Measurements from ENCODE around the gene PLEKHN1. TPM values are rescaled to one million over a fixed set of nuclear protein-coding genes. Genes with fewer than 3 reads are reported as not detected.

Gene PLEKHN1
- total and polyA plus RNA-seq, 3 experiments from 2014 or later: 0.49 to 3.5 (median 2.7) TPM

GRCh38 chr1:951364-951763 lies 14.9 kb upstream of the PLEKHN1 start:
- no peak overlapping the region for H3K27ac ChIP-seq (ENCODE audit: low read depth, low read length)
- Mint-ChIP-seq H3K27me3 (no peaks in the 10 kb centered on the region), H3K4me1 (peaks cover 1 to 5% (median 4%) of the 10 kb centered on the region in 3 donors), H3K4me3 (no peak overlapping the region), H3K9me3 (no peaks in the 10 kb centered on the region), H3K36me3 (peaks cover 17 to 90% (median 17%) of the 10 kb centered on the region in 3 donors), H3K27ac (no peak overlapping the region)
- POLR2A ChIA-PET: no interaction called here
- no peaks in the 10 kb centered on the region for H3K4me1 ChIP-seq (ENCODE audit: insufficient read depth, low read length)
- CTCF ChIA-PET: no interaction called here
- no peak overlapping the region for H3K4me3 ChIP-seq (ENCODE audit: low read length)
- no peaks in the 10 kb centered on the region for H3K9me3 ChIP-seq (ENCODE audit: low read length)
- peaks cover 60% of the 10 kb centered on the region for H3K36me3 ChIP-seq (ENCODE audit: insufficient read depth, low read length)
- no peak for DNase-seq
- no peaks in the 10 kb centered on the region for H3K27me3 ChIP-seq (ENCODE audit: insufficient read depth, low read length, poor library complexity, severe bottlenecking)

GRCh38 chr1:952201-952600 lies 14.1 kb upstream of the PLEKHN1 start:
- Histone ChIP-seq H3K4me3 (ENCODE audit: low read length) (no peak overlapping the region), H3K27ac (ENCODE audit: low read depth, low read length) (no peak overlapping the region), H3K27me3 (ENCODE audit: insufficient read depth, low read length, poor library complexity, severe bottlenecking) (no peaks in the 10 kb centered on the region), H3K4me1 (ENCODE audit: insufficient read depth, low read length) (peaks cover 2% of the 10 kb centered on the region), H3K9me3 (ENCODE audit: low read length) (no peaks in the 10 kb centered on the region), H3K36me3 (ENCODE audit: insufficient read depth, low read length) (peaks cover 65% of the 10 kb centered on the region)
- CTCF ChIA-PET: interaction anchor here (1.1 kb wide), 1 partner anchor 11 kb away, joined by 4 read pairs; no protein-coding TSS in a partner anchor
- Mint-ChIP-seq H3K4me1 (peaks cover 5 to 9% (median 5%) of the 10 kb centered on the region in 3 donors), H3K27ac (no peak overlapping the region), H3K36me3 (peaks cover 14 to 93% (median 17%) of the 10 kb centered on the region in 3 donors), H3K9me3 (no peaks in the 10 kb centered on the region), H3K27me3 (no peaks in the 10 kb centered on the region), H3K4me3 (no peak overlapping the region)
- no peak for DNase-seq
- POLR2A ChIA-PET: no interaction called here

- ChIA-PET CTCF (interaction anchor here (1.1 kb wide), 1 partner anchor 11 kb away, joined by 4 read pairs; no protein-coding TSS in a partner anchor), POLR2A (no interaction called here)
- no peak overlapping the region for H3K4me3 ChIP-seq (ENCODE audit: low read length)
- DNase-seq: no peak
- Mint-ChIP-seq H3K27ac (no peak overlapping the region), H3K36me3 (peaks cover 13 to 93% (median 19%) of the 10 kb centered on the region in 3 donors), H3K27me3 (peaks cover 0 to under 1% of the 10 kb centered on the region in 2 donors), H3K4me1 (peaks cover 9 to 13% (median 9%) of the 10 kb centered on the region in 3 donors), H3K4me3 (no peak overlapping the region), H3K9me3 (no peaks in the 10 kb centered on the region)
- H3K4me1 ChIP-seq (ENCODE audit: insufficient read depth, low read length): peaks cover 6% of the 10 kb centered on the region
- H3K36me3 ChIP-seq (ENCODE audit: insufficient read depth, low read length): peaks cover 65% of the 10 kb centered on the region
- H3K27me3 ChIP-seq (ENCODE audit: insufficient read depth, low read length, poor library complexity, severe bottlenecking): no peaks in the 10 kb centered on the region
- no peak overlapping the region for H3K27ac ChIP-seq (ENCODE audit: low read depth, low read length)
- no peaks in the 10 kb centered on the region for H3K9me3 ChIP-seq (ENCODE audit: low read length)
These were observed 13.7 kb upstream of the PLEKHN1 start for GRCh38 chr1:952603-953002.

GRCh38 chr1:953524-954320 lies 12.6 kb upstream of the PLEKHN1 start:
- Mint-ChIP-seq H3K9me3 (no peaks in the 10 kb centered on the region), H3K4me1 (peaks cover 18 to 21% (median 18%) of the 10 kb centered on the region in 3 donors), H3K27me3 (peaks cover 0 to 2% of the 10 kb centered on the region in 2 donors), H3K27ac (no peak overlapping the region), H3K36me3 (peaks cover 13 to 90% (median 20%) of the 10 kb centered on the region in 3 donors), H3K4me3 (peak overlapping the region in 1 of 7 donors; percentile 27)
- Histone ChIP-seq H3K27me3 (ENCODE audit: insufficient read depth, low read length, poor library complexity, severe bottlenecking) (no peaks in the 10 kb centered on the region), H3K9me3 (ENCODE audit: low read length) (no peaks in the 10 kb centered on the region), H3K4me3 (ENCODE audit: low read length) (no peak overlapping the region), H3K27ac (ENCODE audit: low read depth, low read length) (no peak overlapping the region), H3K36me3 (ENCODE audit: insufficient read depth, low read length) (peaks cover 65% of the 10 kb centered on the region), H3K4me1 (ENCODE audit: insufficient read depth, low read length) (peaks cover 17% of the 10 kb centered on the region)
- DNase-seq: no peak
- POLR2A ChIA-PET: interaction anchor here (1.3 kb wide), 1 partner anchor 12 kb away, joined by 8 read pairs; no protein-coding TSS in a partner anchor
- CTCF ChIA-PET: no interaction called here

- peaks cover 13 to 79% (median 16%) of the 10 kb centered on the region in 3 donors for H3K36me3 Mint-ChIP-seq
- peaks cover 58% of the 10 kb centered on the region for H3K36me3 ChIP-seq (ENCODE audit: insufficient read depth, low read length)
- CTCF ChIA-PET: no interaction called here
These were observed 11.4 kb upstream of the PLEKHN1 start for GRCh38 chr1:954927-955326.

GRCh38 chr1:955474-955873 lies 10.8 kb upstream of the PLEKHN1 start:
- no peak for DNase-seq
- ChIA-PET CTCF (no interaction called here), POLR2A (interaction anchor here (1.3 kb wide), 1 partner anchor 14 kb away, joined by 8 read pairs; no protein-coding TSS in a partner anchor)
- Histone ChIP-seq H3K4me3 (ENCODE audit: low read length) (no peak overlapping the region), H3K36me3 (ENCODE audit: insufficient read depth, low read length) (peaks cover 52% of the 10 kb centered on the region), H3K27ac (ENCODE audit: low read depth, low read length) (no peak overlapping the region), H3K4me1 (ENCODE audit: insufficient read depth, low read length) (peaks cover 21% of the 10 kb centered on the region), H3K27me3 (ENCODE audit: insufficient read depth, low read length, poor library complexity, severe bottlenecking) (no peaks in the 10 kb centered on the region), H3K9me3 (ENCODE audit: low read length) (no peaks in the 10 kb centered on the region)
- Mint-ChIP-seq H3K4me1 (peaks cover 18 to 25% (median 18%) of the 10 kb centered on the region in 3 donors), H3K4me3 (peak overlapping the region in 2 of 7 donors; percentile 23 to 45), H3K36me3 (peaks cover 11 to 74% (median 13%) of the 10 kb centered on the region in 3 donors), H3K27me3 (peaks cover 0 to 2% of the 10 kb centered on the region in 2 donors), H3K27ac (no peak overlapping the region), H3K9me3 (no peaks in the 10 kb centered on the region)

More at GRCh38 chr1:954927-955326, 11.4 kb upstream of the PLEKHN1 start:
- Mint-ChIP-seq H3K27me3 (peaks cover 0 to 2% of the 10 kb centered on the region in 2 donors), H3K9me3 (no peaks in the 10 kb centered on the region), H3K4me1 (peaks cover 18 to 25% (median 18%) of the 10 kb centered on the region in 3 donors), H3K27ac (peak overlapping the region in 1 of 8 donors; percentile 58), H3K4me3 (peak overlapping the region in 2 of 7 donors; percentile 23 to 45)
- DNase-seq: no peak
- Histone ChIP-seq H3K9me3 (ENCODE audit: low read length) (no peaks in the 10 kb centered on the region), H3K4me3 (ENCODE audit: low read length) (no peak overlapping the region), H3K27me3 (ENCODE audit: insufficient read depth, low read length, poor library complexity, severe bottlenecking) (no peaks in the 10 kb centered on the region), H3K4me1 (ENCODE audit: insufficient read depth, low read length) (peaks cover 18% of the 10 kb centered on the region), H3K27ac (ENCODE audit: low read depth, low read length) (no peak overlapping the region)
- POLR2A ChIA-PET: interaction anchor here (1.3 kb wide), 1 partner anchor 13 kb away, joined by 8 read pairs; no protein-coding TSS in a partner anchor

- no peaks in the 10 kb centered on the region for H3K27me3 ChIP-seq (ENCODE audit: insufficient read depth, low read length, poor library complexity, severe bottlenecking)
- ChIA-PET CTCF (no interaction called here), POLR2A (no interaction called here)
- Mint-ChIP-seq H3K4me3 (peak overlapping the region in 1 of 7 donors; percentile 11), H3K36me3 (peaks cover 5 to 63% (median 9%) of the 10 kb centered on the region in 3 donors), H3K27ac (no peak overlapping the region), H3K27me3 (peaks cover 0 to 2% of the 10 kb centered on the region in 2 donors), H3K4me1 (peaks cover 18 to 25% (median 18%) of the 10 kb centered on the region in 3 donors), H3K9me3 (no peaks in the 10 kb centered on the region)
- H3K4me1 ChIP-seq (ENCODE audit: insufficient read depth, low read length): peaks cover 26% of the 10 kb centered on the region
- no peak overlapping the region for H3K4me3 ChIP-seq (ENCODE audit: low read length)
- no peaks in the 10 kb centered on the region for H3K9me3 ChIP-seq (ENCODE audit: low read length)
- H3K36me3 ChIP-seq (ENCODE audit: insufficient read depth, low read length): peaks cover 42% of the 10 kb centered on the region
- no peak for DNase-seq
- H3K27ac ChIP-seq (ENCODE audit: low read depth, low read length): no peak overlapping the region
These were observed 9.6 kb upstream of the PLEKHN1 start for GRCh38 chr1:956636-957035.

Data from CD8-positive, alpha-beta memory T cell (primary cell).